Vagina (tissue), 2 donors: Measurements from ENCODE around the gene LRRC73. TPM values are rescaled to one million over a fixed set of nuclear protein-coding genes. Genes with fewer than 3 reads are reported as not detected.
"Not testable (repeated sequence)": the region's sequence is repeated elsewhere in the genome, so short reads cannot be mapped to it uniquely, and the experiment has no call there.

Experiments used
- DNase-seq, 2 donors: peaks; one replicate each; pipeline ENCODE4 v3.0.0-alpha.2; 2017; ENCODE audit errors: extremely low spot score in 2 of 2
- H3K27ac ChIP-seq: fragments of 200-600 bp; sonication (generic); one replicate; pipeline ENCODE4 v1.5.1; 2019
- H3K27me3 ChIP-seq: fragments of 200-600 bp; sonication (generic); one replicate; pipeline ENCODE4 v1.5.1; 2019
- H3K36me3 ChIP-seq, 2 donors: fragments of 200-600 bp; sonication (generic); one replicate each; pipeline ENCODE4 v1.5.1; 2017 to 2019
- H3K4me1 ChIP-seq: fragments of 200-600 bp; sonication (generic); one replicate; pipeline ENCODE4 v1.5.1; 2019
- H3K4me3 ChIP-seq, 2 donors: fragments of 200-600 bp; sonication (generic); 1 replicate in 1 of 2; 2 replicates in 1 of 2; pipeline ENCODE4 v1.5.1; 2016 to 2019
- H3K9me3 ChIP-seq: fragments of 200-600 bp; sonication (generic); one replicate; pipeline ENCODE4 v1.5.1; 2019
- POLR2A ChIP-seq, 2 donors: fragments of 450-650 bp; IDR thresholded peaks; one replicate each; pipeline ENCODE4 v1.6.1; 2017; ENCODE audit warnings: antibody characterized with exemption in 2 of 2, mild to moderate bottlenecking in 2 of 2, moderate library complexity in 2 of 2
- POLR2AphosphoS5 ChIP-seq, 2 donors: sonication (generic); formaldehyde crosslinking; IDR thresholded peaks; one replicate each; pipeline ENCODE4 v1.9.0; 2017; ENCODE audit warnings: antibody characterized with exemption in 2 of 2, mild to moderate bottlenecking in 2 of 2, low read depth in 1 of 2; ENCODE audit not compliant: insufficient read depth in 1 of 2
- intact Hi-C: fragments of 100-400 bp; cut with DNase I; formaldehyde crosslinking; loops from one replicate; pipeline ENCODE4 v1.15.1; 2023
- total RNA-seq: library from RNA; depleted of rRNA; stranded (reverse); fragments of >200 nt; gene quantifications from one replicate; pipeline ENCODE4 v1.2.3, GENCODE V29; 2016
- TF ChIP-seq, protein P1 (sequence below), 3 experiments: fragments of 450-650 bp in 2 of 3; fragments of 200-600 bp in 1 of 3; sonication (generic) in 1 of 3; IDR thresholded peaks; one replicate each; pipeline ENCODE4 v1.5.1; 2017 to 2019; ENCODE audit warnings: antibody characterized with exemption in 3 of 3, mild to moderate bottlenecking in 2 of 3, moderate library complexity in 2 of 3

The LRRC73 gene
- total RNA-seq, 1 donor from 2014 or later: not detected

DNA sequence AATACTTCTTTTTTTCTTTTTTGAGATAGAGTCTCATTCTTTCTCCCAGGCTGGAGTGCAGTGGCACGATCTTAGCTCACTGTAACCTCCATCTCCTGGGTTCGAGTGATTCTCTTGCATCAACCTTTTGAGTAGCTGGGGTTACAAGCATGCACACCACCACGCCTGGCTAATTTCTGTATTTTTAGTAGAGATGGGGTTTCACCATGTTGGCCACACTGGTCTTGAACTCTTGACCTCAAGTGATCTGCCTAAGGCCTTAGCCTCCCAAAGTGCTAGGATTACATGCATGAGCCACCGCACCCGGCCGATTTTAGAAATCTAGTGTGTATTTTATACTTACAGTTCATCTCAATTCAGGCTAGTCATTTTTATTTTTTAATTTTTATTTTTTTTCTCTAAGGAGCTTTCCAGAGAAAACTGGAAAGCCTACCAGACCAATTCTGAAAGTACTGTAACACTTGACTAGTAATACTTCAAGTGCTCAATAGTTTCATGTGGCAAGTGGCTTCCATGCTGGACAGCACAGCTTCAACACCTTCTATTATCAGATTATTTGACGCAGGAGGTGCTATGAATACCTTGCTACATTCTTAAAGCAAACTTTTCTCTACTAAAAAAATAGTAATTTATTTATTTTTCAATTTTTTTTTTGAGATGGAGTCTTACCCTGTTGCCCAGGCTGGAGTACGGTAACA lies 31.8 kb upstream of the LRRC73 start:
- intact Hi-C loops: no loop called here
- TF ChIP-seq POLR2AphosphoS5 (IDR thresholded peaks at IDR 0.05; ENCODE audit: insufficient read depth in 1 of 2, low read depth in 1 of 2) (no peak), POLR2A (IDR thresholded peaks at IDR 0.05) (no peak)
- TF ChIP-seq, protein P1, sequence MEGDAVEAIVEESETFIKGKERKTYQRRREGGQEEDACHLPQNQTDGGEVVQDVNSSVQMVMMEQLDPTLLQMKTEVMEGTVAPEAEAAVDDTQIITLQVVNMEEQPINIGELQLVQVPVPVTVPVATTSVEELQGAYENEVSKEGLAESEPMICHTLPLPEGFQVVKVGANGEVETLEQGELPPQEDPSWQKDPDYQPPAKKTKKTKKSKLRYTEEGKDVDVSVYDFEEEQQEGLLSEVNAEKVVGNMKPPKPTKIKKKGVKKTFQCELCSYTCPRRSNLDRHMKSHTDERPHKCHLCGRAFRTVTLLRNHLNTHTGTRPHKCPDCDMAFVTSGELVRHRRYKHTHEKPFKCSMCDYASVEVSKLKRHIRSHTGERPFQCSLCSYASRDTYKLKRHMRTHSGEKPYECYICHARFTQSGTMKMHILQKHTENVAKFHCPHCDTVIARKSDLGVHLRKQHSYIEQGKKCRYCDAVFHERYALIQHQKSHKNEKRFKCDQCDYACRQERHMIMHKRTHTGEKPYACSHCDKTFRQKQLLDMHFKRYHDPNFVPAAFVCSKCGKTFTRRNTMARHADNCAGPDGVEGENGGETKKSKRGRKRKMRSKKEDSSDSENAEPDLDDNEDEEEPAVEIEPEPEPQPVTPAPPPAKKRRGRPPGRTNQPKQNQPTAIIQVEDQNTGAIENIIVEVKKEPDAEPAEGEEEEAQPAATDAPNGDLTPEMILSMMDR (IDR thresholded peaks at IDR 0.05): no peak
- H3K4me3 ChIP-seq: no peak overlapping the region
- H3K27me3 ChIP-seq: no peaks in the 10 kb centered on the region
- no peak overlapping the region for H3K27ac ChIP-seq
- H3K9me3 ChIP-seq: no peaks in the 10 kb centered on the region
- H3K4me1 ChIP-seq: no peaks in the 10 kb centered on the region
- DNase-seq: no peak
- peaks cover 0 to 44% of the 10 kb centered on the region in 2 donors for H3K36me3 ChIP-seq

DNA sequence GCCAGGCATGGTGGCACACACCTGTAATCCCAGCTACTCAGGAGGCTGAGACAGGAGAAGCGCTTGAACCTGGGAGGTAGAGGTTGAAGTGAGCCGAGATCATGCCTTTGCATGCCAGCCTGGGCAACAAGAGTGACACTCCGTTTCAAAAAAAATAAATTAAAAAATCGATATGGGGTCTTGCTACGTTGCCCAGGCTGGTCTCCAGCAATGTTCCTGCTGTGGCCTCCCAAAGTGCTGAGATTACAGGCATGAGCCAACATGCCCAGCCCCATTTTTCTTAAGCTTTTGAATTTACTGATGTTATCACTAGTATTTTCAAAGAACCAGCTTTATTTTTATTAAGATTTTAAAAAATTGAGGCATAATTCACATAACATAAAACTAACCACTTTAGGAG lies 30.4 kb upstream of the LRRC73 start:
- no peaks in the 10 kb centered on the region for H3K4me1 ChIP-seq
- TF ChIP-seq POLR2AphosphoS5 (IDR thresholded peaks at IDR 0.05; ENCODE audit: insufficient read depth in 1 of 2, low read depth in 1 of 2): no peak
- TF ChIP-seq, protein P1 (IDR thresholded peaks at IDR 0.05): no peak
- no peak for TF ChIP-seq POLR2A (IDR thresholded peaks at IDR 0.05)
- H3K9me3 ChIP-seq: no peaks in the 10 kb centered on the region
- H3K36me3 ChIP-seq: peaks cover 0 to 30% of the 10 kb centered on the region in 2 donors
- intact Hi-C loops: no loop called here
- H3K4me3 ChIP-seq: no peak overlapping the region
- H3K27ac ChIP-seq: no peak overlapping the region
- no peaks in the 10 kb centered on the region for H3K27me3 ChIP-seq
- no peak for DNase-seq

DNA sequence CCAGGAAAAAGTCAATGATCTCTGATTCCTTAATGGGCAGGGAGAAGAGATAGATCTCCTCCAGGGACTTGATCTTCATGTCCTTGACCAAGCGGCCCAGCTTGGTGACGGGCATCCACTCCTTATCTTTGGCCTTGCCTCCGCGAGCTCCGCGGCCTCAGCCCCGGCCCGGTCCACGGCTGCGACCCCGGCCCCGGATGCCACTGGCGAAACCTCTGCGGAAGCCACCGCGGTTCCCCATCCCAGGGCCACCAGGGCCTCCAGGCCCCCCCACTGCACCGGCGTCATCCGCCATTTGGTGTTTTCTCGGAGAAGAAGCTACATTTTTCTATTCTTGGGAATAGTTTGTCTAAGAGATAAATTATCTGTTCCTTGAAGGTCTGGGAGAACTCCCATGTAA lies 29.3 kb upstream of the LRRC73 start:
- H3K4me1 ChIP-seq, H3K9me3 ChIP-seq, H3K27me3 ChIP-seq, H3K27ac ChIP-seq, intact Hi-C loops, DNase-seq, H3K4me3 ChIP-seq: not testable (repeated sequence)
- H3K36me3 ChIP-seq: peaks cover 0 to 23% of the 10 kb centered on the region in 2 donors

DNA sequence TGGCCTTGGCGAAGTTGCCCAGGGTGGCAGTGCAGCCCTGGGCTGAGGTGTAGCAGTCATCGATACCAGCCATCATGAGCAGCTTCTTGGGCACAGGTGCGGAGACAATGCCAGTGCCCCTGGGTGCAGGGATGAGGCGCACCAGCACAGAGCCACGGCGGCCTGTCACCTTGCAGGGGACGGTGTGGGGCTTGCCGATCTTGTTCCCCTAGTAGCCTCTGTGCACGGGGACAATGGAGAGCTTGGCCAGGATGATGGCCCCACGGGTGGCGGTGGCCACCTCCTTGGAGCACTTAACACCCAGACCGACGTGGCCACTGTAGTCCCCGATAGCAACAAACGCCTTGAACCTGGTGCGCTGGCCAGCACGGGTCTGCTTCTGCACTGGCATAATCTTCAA lies 28.8 kb upstream of the LRRC73 start:
- peaks cover 0 to 20% of the 10 kb centered on the region in 2 donors for H3K36me3 ChIP-seq
- intact Hi-C loops: not testable (repeated sequence)

DNA sequence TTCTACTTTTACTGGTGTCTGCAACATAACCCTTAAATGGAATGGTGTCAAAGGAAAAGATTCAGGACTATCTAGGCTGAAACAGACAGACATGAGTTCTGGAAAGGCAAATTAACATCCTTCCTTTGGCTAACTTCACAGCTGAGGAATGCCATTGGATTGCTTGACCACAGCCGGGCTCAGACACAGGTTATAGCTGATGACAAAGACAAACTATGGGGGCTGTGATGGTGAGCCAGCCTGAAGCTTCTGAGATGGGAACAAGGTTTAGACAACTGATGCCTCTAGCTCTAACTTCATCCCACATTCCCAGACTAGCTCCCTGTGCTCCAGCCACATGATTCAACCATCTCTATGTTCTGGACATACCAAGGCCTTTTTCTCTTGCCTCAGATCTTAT lies 22.1 kb upstream of the LRRC73 start:
- intact Hi-C loops: no loop called here
- no peak overlapping the region for H3K27ac ChIP-seq
- TF ChIP-seq POLR2AphosphoS5 (IDR thresholded peaks at IDR 0.05; ENCODE audit: insufficient read depth in 1 of 2, low read depth in 1 of 2) (no peak), POLR2A (IDR thresholded peaks at IDR 0.05) (no peak)
- TF ChIP-seq, protein P1 (IDR thresholded peaks at IDR 0.05): no peak
- H3K36me3 ChIP-seq: peaks cover 0 to 42% of the 10 kb centered on the region in 2 donors
- no peaks in the 10 kb centered on the region for H3K9me3 ChIP-seq
- H3K4me1 ChIP-seq: no peaks in the 10 kb centered on the region
- DNase-seq: no peak
- H3K4me3 ChIP-seq: no peak overlapping the region
- H3K27me3 ChIP-seq: no peaks in the 10 kb centered on the region

More for the DNA sequence above, 28.8 kb upstream of the LRRC73 start:
- H3K4me3 ChIP-seq, H3K4me1 ChIP-seq, H3K27me3 ChIP-seq, H3K9me3 ChIP-seq, H3K27ac ChIP-seq, DNase-seq: not testable (repeated sequence)

DNA sequence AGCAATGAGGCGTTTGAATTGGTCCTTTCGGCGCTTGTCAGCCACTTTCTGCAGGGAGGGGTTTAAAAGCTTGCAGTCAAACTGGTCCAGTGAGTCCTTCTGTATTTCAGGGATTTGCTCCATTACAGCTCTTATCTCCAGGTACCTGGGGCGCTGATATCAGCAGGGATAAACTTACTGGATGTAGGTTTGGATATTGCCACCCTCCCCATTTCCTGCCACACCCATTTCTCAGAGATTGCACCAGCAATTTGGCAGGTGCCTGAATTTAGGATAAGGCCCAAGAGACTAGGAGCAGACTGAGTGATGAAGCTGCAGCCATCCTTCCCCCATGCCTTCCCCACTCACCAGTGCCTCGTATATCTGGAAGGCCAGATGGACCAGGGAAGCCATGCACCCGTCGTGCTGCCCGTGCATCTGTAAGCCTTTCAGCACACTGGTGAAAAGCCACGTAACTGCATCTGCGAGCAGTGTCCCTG lies 14.4 kb upstream of the LRRC73 start:
- Histone ChIP-seq H3K27ac (no peak overlapping the region), H3K36me3 (peaks cover 0 to 94% of the 10 kb centered on the region in 2 donors), H3K4me1 (no peaks in the 10 kb centered on the region), H3K9me3 (no peaks in the 10 kb centered on the region), H3K27me3 (no peaks in the 10 kb centered on the region), H3K4me3 (no peak overlapping the region)
- DNase-seq: no peak
- TF ChIP-seq POLR2A (IDR thresholded peaks at IDR 0.05): no peak
- no peak for TF ChIP-seq POLR2AphosphoS5 (IDR thresholded peaks at IDR 0.05; ENCODE audit: insufficient read depth in 1 of 2, low read depth in 1 of 2)
- TF ChIP-seq, protein P1 (IDR thresholded peaks at IDR 0.05): no peak
- intact Hi-C loops: no loop called here
